ENCODE results near the gene GRK5.

Gene GRK5

GRCh38 chr10:119396709-119397071 is 189.3 kb downstream of the GRK5 start:
- H3K4me3 ChIP-seq (replicated peaks; ENCODE audit: low read depth, low read length) = no peak overlapping the region
- no peak for TF ChIP-seq CTCF (IDR thresholded peaks at IDR 0.05; ENCODE audit: low read length, missing control alignments)

GRCh38 chr10:119397416-119397815 is 190.0 kb downstream of the GRK5 start:
- H3K4me3 ChIP-seq (replicated peaks; ENCODE audit: low read depth, low read length) = no peak overlapping the region
- no peak for TF ChIP-seq CTCF (IDR thresholded peaks at IDR 0.05; ENCODE audit: low read length, missing control alignments)
- no peak for DNase-seq (ENCODE audit: low read depth)

More at GRCh38 chr10:119396709-119397071, 189.3 kb downstream of the GRK5 start:
- no peak for DNase-seq (ENCODE audit: low read depth)

GRCh38 chr10:119398996-119399395 is 191.6 kb downstream of the GRK5 start:
- no peak overlapping the region for H3K4me3 ChIP-seq (replicated peaks; ENCODE audit: low read depth, low read length)
- no peak for TF ChIP-seq CTCF (IDR thresholded peaks at IDR 0.05; ENCODE audit: low read length, missing control alignments)
- DNase-seq (ENCODE audit: low read depth) = no peak

GRCh38 chr10:119399466-119399865 is 192.1 kb downstream of the GRK5 start:
- no peak overlapping the region for H3K4me3 ChIP-seq (replicated peaks; ENCODE audit: low read depth, low read length)
- no peak for DNase-seq (ENCODE audit: low read depth)
- TF ChIP-seq CTCF (IDR thresholded peaks at IDR 0.05; ENCODE audit: low read length, missing control alignments) = no peak

- no peak overlapping the region for H3K4me3 ChIP-seq (replicated peaks; ENCODE audit: low read depth, low read length)
- no peak for TF ChIP-seq CTCF (IDR thresholded peaks at IDR 0.05; ENCODE audit: low read length, missing control alignments)
Observed at GRCh38 chr10:119401671-119402395, 194.5 kb downstream of the GRK5 start.

GRCh38 chr10:119403921-119404320 is 196.6 kb downstream of the GRK5 start:
- H3K4me3 ChIP-seq (replicated peaks; ENCODE audit: low read depth, low read length) = no peak overlapping the region
- no peak for DNase-seq (ENCODE audit: low read depth)
- TF ChIP-seq CTCF (IDR thresholded peaks at IDR 0.05; ENCODE audit: low read length, missing control alignments) = no peak

More at GRCh38 chr10:119401671-119402395, 194.5 kb downstream of the GRK5 start:
- peak; percentile 92 for DNase-seq (ENCODE audit: low read depth)

Measured in fibroblast of pulmonary artery (primary cell).